ENCODE data around the gene PCDHB8. TPM values are rescaled to one million over a fixed set of nuclear protein-coding genes. Genes with fewer than 3 reads are reported as not detected.
"Not testable (repeated sequence)": the region's sequence is repeated elsewhere in the genome, so short reads cannot be mapped to it uniquely, and the experiment has no call there.

The PCDHB8 gene
- polyA plus RNA-seq (2013): not detected

GRCh38 chr5:141177577-141178191 is at the start of gene PCDHB8:
TSS of gene PCDHB8 (plus strand) at chr5:141177790. CDS start at chr5:141178035, 245 bp downstream.
- POLR2A ChIA-PET; H3K4me1 ChIP-seq (ENCODE audit: control extremely low read depth in 1 of 4, control insufficient read depth in 4 of 4, insufficient read depth in 4 of 4, low read length in 3 of 4); H3K4me3 ChIP-seq (ENCODE audit: control insufficient read depth in 1 of 7, extremely low read depth in 1 of 7, insufficient read depth in 4 of 7, low read depth in 2 of 7, low read length in 6 of 7); DNase-seq; H3K36me3 ChIP-seq (ENCODE audit: control insufficient read depth in 4 of 4, insufficient read depth in 4 of 4, low read length in 3 of 4); H3K27ac ChIP-seq (ENCODE audit: insufficient read depth in 1 of 2, low read depth in 1 of 2, low read length in 2 of 2, poor library complexity in 1 of 2, severe bottlenecking in 2 of 2): not testable (repeated sequence)
- CTCF ChIA-PET: interaction anchor here (0.8 to 1.1 kb wide), 2 partner anchors 42 to 241 kb away, joined by 3 to 4 read pairs; no protein-coding TSS in a partner anchor
- Histone ChIP-seq H3K9me3 (ENCODE audit: control extremely low read depth in 1 of 5, control insufficient read depth in 4 of 5, insufficient read depth in 2 of 5, low read depth in 1 of 5, low read length in 4 of 5) (peaks cover 7 to 50% (median 27%) of the 10 kb centered on the region in 5 experiments), H3K27me3 (replicated peaks in 2 of 5; ENCODE audit: control insufficient read depth in 4 of 5, insufficient read depth in 5 of 5, low read length in 4 of 5) (peaks cover 13 to 53% (median 19%) of the 10 kb centered on the region in 5 experiments)
- WGBS (ENCODE audit: insufficient coverage): 31% methylated on average over 8 of the region's 18 CpGs

- ChIA-PET CTCF (no interaction called here), POLR2A (interaction anchor here (0.6 kb wide), 1 partner anchor 412 kb away, joined by 5 read pairs; no protein-coding TSS in a partner anchor)
- Histone ChIP-seq H3K9me3 (ENCODE audit: control extremely low read depth in 1 of 5, control insufficient read depth in 4 of 5, insufficient read depth in 2 of 5, low read depth in 1 of 5, low read length in 4 of 5) (peaks cover 0 to 24% (median 20%) of the 10 kb centered on the region in 5 experiments), H3K36me3 (ENCODE audit: control insufficient read depth in 4 of 4, insufficient read depth in 4 of 4, low read length in 3 of 4) (no peaks in the 10 kb centered on the region), H3K4me1 (ENCODE audit: control extremely low read depth in 1 of 4, control insufficient read depth in 4 of 4, insufficient read depth in 4 of 4, low read length in 3 of 4) (no peaks in the 10 kb centered on the region), H3K27me3 (replicated peaks in 2 of 5; ENCODE audit: control insufficient read depth in 4 of 5, insufficient read depth in 5 of 5, low read length in 4 of 5) (peaks cover 2 to 18% (median 6%) of the 10 kb centered on the region in 5 experiments), H3K27ac (ENCODE audit: insufficient read depth in 1 of 2, low read depth in 1 of 2, low read length in 2 of 2, poor library complexity in 1 of 2, severe bottlenecking in 2 of 2) (no peak within 1 kb of the TSS), H3K4me3 (ENCODE audit: control insufficient read depth in 1 of 7, extremely low read depth in 1 of 7, insufficient read depth in 4 of 7, low read depth in 2 of 7, low read length in 6 of 7) (peak within 1 kb of the TSS in 3 of 7 experiments; percentile 40 to 56 (median 42))
- DNase-seq: peak; percentile 3 to 22 (median 5)
- WGBS (ENCODE audit: insufficient coverage): 22% methylated on average over 20 of the region's 22 CpGs
These were observed 42.4 kb upstream of the PCDHB8 start, which contains the start of gene PCDHB5 for GRCh38 chr5:141135030-141135717. TSS of gene PCDHB5 (plus strand) at chr5:141135206. CDS start at chr5:141135435, 229 bp downstream.

DNA sequence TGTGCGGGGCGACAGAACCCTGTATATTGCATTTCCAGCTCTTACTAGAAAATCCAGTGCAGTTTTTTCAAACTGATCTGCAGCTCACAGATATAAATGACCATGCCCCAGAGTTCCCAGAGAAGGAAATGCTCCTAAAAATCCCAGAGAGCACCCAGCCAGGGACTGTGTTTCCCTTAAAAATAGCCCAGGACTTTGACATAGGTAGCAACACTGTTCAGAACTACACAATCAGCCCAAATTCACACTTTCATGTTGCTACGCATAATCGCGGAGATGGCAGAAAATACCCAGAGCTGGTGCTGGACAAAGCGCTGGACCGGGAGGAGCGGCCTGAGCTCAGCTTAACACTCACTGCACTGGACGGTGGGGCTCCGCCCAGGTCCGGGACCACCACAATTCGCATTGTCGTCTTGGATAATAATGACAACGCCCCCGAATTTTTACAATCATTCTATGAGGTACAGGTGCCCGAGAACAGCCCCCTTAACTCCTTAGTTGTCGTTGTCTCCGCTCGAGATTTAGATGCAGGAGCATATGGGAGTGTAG is 41.8 kb upstream of the PCDHB8 start:
- Histone ChIP-seq H3K27me3 (replicated peaks in 2 of 5; ENCODE audit: control insufficient read depth in 4 of 5, insufficient read depth in 5 of 5, low read length in 4 of 5) (peaks cover 2 to 18% (median 6%) of the 10 kb centered on the region in 5 experiments), H3K9me3 (ENCODE audit: control extremely low read depth in 1 of 5, control insufficient read depth in 4 of 5, insufficient read depth in 2 of 5, low read depth in 1 of 5, low read length in 4 of 5) (peaks cover 0 to 24% (median 20%) of the 10 kb centered on the region in 5 experiments), H3K27ac (ENCODE audit: insufficient read depth in 1 of 2, low read depth in 1 of 2, low read length in 2 of 2, poor library complexity in 1 of 2, severe bottlenecking in 2 of 2) (no peak overlapping the region), H3K4me3 (ENCODE audit: control insufficient read depth in 1 of 7, extremely low read depth in 1 of 7, insufficient read depth in 4 of 7, low read depth in 2 of 7, low read length in 6 of 7) (peak overlapping the region in 2 of 7 experiments; percentile 13 to 56), H3K36me3 (ENCODE audit: control insufficient read depth in 4 of 4, insufficient read depth in 4 of 4, low read length in 3 of 4) (no peaks in the 10 kb centered on the region), H3K4me1 (ENCODE audit: control extremely low read depth in 1 of 4, control insufficient read depth in 4 of 4, insufficient read depth in 4 of 4, low read length in 3 of 4) (no peaks in the 10 kb centered on the region)
- 44% methylated on average over 19 of the region's 19 CpGs for WGBS (ENCODE audit: insufficient coverage)
- ChIA-PET CTCF (no interaction called here), POLR2A (interaction anchor here (0.6 kb wide), 1 partner anchor 411 kb away, joined by 5 read pairs; no protein-coding TSS in a partner anchor)
- DNase-seq: no peak

- Histone ChIP-seq H3K9me3 (ENCODE audit: control extremely low read depth in 1 of 5, control insufficient read depth in 4 of 5, insufficient read depth in 2 of 5, low read depth in 1 of 5, low read length in 4 of 5) (peaks cover 0 to 24% (median 20%) of the 10 kb centered on the region in 5 experiments), H3K27me3 (replicated peaks in 2 of 5; ENCODE audit: control insufficient read depth in 4 of 5, insufficient read depth in 5 of 5, low read length in 4 of 5) (peaks cover 2 to 18% (median 6%) of the 10 kb centered on the region in 5 experiments)
- H3K36me3 ChIP-seq (ENCODE audit: control insufficient read depth in 4 of 4, insufficient read depth in 4 of 4, low read length in 3 of 4); DNase-seq; H3K27ac ChIP-seq (ENCODE audit: insufficient read depth in 1 of 2, low read depth in 1 of 2, low read length in 2 of 2, poor library complexity in 1 of 2, severe bottlenecking in 2 of 2); POLR2A ChIA-PET; H3K4me3 ChIP-seq (ENCODE audit: control insufficient read depth in 1 of 7, extremely low read depth in 1 of 7, insufficient read depth in 4 of 7, low read depth in 2 of 7, low read length in 6 of 7); CTCF ChIA-PET; H3K4me1 ChIP-seq (ENCODE audit: control extremely low read depth in 1 of 4, control insufficient read depth in 4 of 4, insufficient read depth in 4 of 4, low read length in 3 of 4): not testable (repeated sequence)
- WGBS (ENCODE audit: insufficient coverage): 52% methylated on average over 20 of the region's 34 CpGs
These were observed 40.2 kb upstream of the PCDHB8 start for GRCh38 chr5:141137346-141137745.

GRCh38 chr5:141149812-141150211 is 27.8 kb upstream of the PCDHB8 start, which contains the start of gene PCDHB6:
TSS of gene PCDHB6 (plus strand) at chr5:141150057. CDS start at chr5:141150258, 201 bp downstream.
- CTCF ChIA-PET: no interaction called here
- H3K4me1 ChIP-seq (ENCODE audit: control extremely low read depth in 1 of 4, control insufficient read depth in 4 of 4, insufficient read depth in 4 of 4, low read length in 3 of 4): no peaks in the 10 kb centered on the region
- peak in 2 of 3 donors; percentile 3 to 6 for DNase-seq
- peaks cover 5 to 28% (median 9%) of the 10 kb centered on the region in 5 experiments for H3K27me3 ChIP-seq (replicated peaks in 2 of 5; ENCODE audit: control insufficient read depth in 4 of 5, insufficient read depth in 5 of 5, low read length in 4 of 5)
- H3K27ac ChIP-seq (ENCODE audit: insufficient read depth in 1 of 2, low read depth in 1 of 2, low read length in 2 of 2, poor library complexity in 1 of 2, severe bottlenecking in 2 of 2): no peak within 1 kb of the TSS
- no peaks in the 10 kb centered on the region for H3K36me3 ChIP-seq (ENCODE audit: control insufficient read depth in 4 of 4, insufficient read depth in 4 of 4, low read length in 3 of 4)
- peaks cover 1 to 27% (median 18%) of the 10 kb centered on the region in 5 experiments for H3K9me3 ChIP-seq (ENCODE audit: control extremely low read depth in 1 of 5, control insufficient read depth in 4 of 5, insufficient read depth in 2 of 5, low read depth in 1 of 5, low read length in 4 of 5)
- no peak within 1 kb of the TSS for H3K4me3 ChIP-seq (ENCODE audit: control insufficient read depth in 1 of 7, extremely low read depth in 1 of 7, insufficient read depth in 4 of 7, low read depth in 2 of 7, low read length in 6 of 7)
- WGBS (ENCODE audit: insufficient coverage): 19% methylated on average over 18 of the region's 18 CpGs
- POLR2A ChIA-PET: no interaction called here

GRCh38 chr5:141150224-141150992 is 27.2 kb upstream of the PCDHB8 start:
- ChIA-PET CTCF (no interaction called here), POLR2A (no interaction called here)
- 42% methylated on average over 33 of the region's 33 CpGs for WGBS (ENCODE audit: insufficient coverage)

More at GRCh38 chr5:141150224-141150992, 27.2 kb upstream of the PCDHB8 start:
- Histone ChIP-seq H3K9me3 (ENCODE audit: control extremely low read depth in 1 of 5, control insufficient read depth in 4 of 5, insufficient read depth in 2 of 5, low read depth in 1 of 5, low read length in 4 of 5) (peaks cover 1 to 28% (median 21%) of the 10 kb centered on the region in 5 experiments), H3K36me3 (ENCODE audit: control insufficient read depth in 4 of 4, insufficient read depth in 4 of 4, low read length in 3 of 4) (no peaks in the 10 kb centered on the region), H3K4me1 (ENCODE audit: control extremely low read depth in 1 of 4, control insufficient read depth in 4 of 4, insufficient read depth in 4 of 4, low read length in 3 of 4) (no peaks in the 10 kb centered on the region), H3K27me3 (replicated peaks in 2 of 5; ENCODE audit: control insufficient read depth in 4 of 5, insufficient read depth in 5 of 5, low read length in 4 of 5) (peaks cover 5 to 28% (median 9%) of the 10 kb centered on the region in 5 experiments), H3K27ac (ENCODE audit: insufficient read depth in 1 of 2, low read depth in 1 of 2, low read length in 2 of 2, poor library complexity in 1 of 2, severe bottlenecking in 2 of 2) (no peak overlapping the region), H3K4me3 (ENCODE audit: control insufficient read depth in 1 of 7, extremely low read depth in 1 of 7, insufficient read depth in 4 of 7, low read depth in 2 of 7, low read length in 6 of 7) (no peak overlapping the region)
- DNase-seq: no peak
